MM.1S (cell line): Measurements from ENCODE around the gene MRAS.

ENCODE experiments used
- DNase-seq: peaks from one replicate; pipeline ENCODE4 v3.0.0-alpha.2; 2015
- H2AFZ ChIP-seq: fragments of 300-600 bp; sonication (generic); 2 replicates; pipeline ENCODE4 v1.6.0; 2016; ENCODE audit warnings: antibody characterized with exemption, low read length
- H3F3A ChIP-seq: fragments of 300-600 bp; sonication (generic); 2 replicates; pipeline ENCODE4 v1.6.1; 2016; ENCODE audit warnings: mild to moderate bottlenecking, antibody characterized with exemption, low read length, moderate library complexity, mixed read lengths; ENCODE audit not compliant: insufficient read depth
- H3K27ac ChIP-seq: fragments of 300-600 bp; sonication (generic); 2 replicates; pipeline ENCODE4 v1.5.1; 2016; ENCODE audit warnings: mild to moderate bottlenecking, low read length
- H3K27me3 ChIP-seq: fragments of 300-600 bp; sonication (generic); replicated peaks from 2 replicates; pipeline ENCODE4 v1.6.0; 2016; ENCODE audit warnings: low read length; ENCODE audit not compliant: insufficient read depth
- H3K36me3 ChIP-seq: fragments of 300-600 bp; sonication (generic); replicated peaks from 2 replicates; pipeline ENCODE4 v1.6.1; 2016; ENCODE audit warnings: mild to moderate bottlenecking, low read length, mixed read lengths; ENCODE audit not compliant: insufficient read depth
- H3K4me1 ChIP-seq: fragments of 300-600 bp; sonication (generic); 2 replicates; pipeline ENCODE4 v1.6.1; 2016; ENCODE audit warnings: low read length, mixed read lengths
- H3K4me2 ChIP-seq: fragments of 300-600 bp; sonication (generic); 2 replicates; pipeline ENCODE4 v1.6.0; 2016; ENCODE audit warnings: low read depth, low read length
- H3K4me3 ChIP-seq: fragments of 300-600 bp; sonication (generic); 2 replicates; pipeline ENCODE4 v1.5.1; 2016; ENCODE audit warnings: low read length, mixed read lengths
- H3K79me2 ChIP-seq: fragments of 300-600 bp; sonication (generic); 2 replicates; pipeline ENCODE4 v1.6.1; 2016; ENCODE audit warnings: mixed run types, low read length, mixed read lengths
- H3K9ac ChIP-seq: fragments of 300-600 bp; sonication (generic); 2 replicates; pipeline ENCODE4 v1.6.1; 2016; ENCODE audit warnings: low read length, mixed read lengths
- H3K9me2 ChIP-seq: fragments of 300-600 bp; sonication (generic); replicated peaks from 2 replicates; pipeline ENCODE4 v1.6.1; 2016; ENCODE audit warnings: mild to moderate bottlenecking, low read length, mixed read lengths; ENCODE audit not compliant: insufficient read depth
- H3K9me3 ChIP-seq: fragments of 300-600 bp; sonication (generic); replicated peaks from 2 replicates; pipeline ENCODE4 v1.6.1; 2016; ENCODE audit warnings: mild to moderate bottlenecking, low read length, mixed read lengths; ENCODE audit not compliant: insufficient read depth
- H4K20me1 ChIP-seq: fragments of 300-600 bp; sonication (generic); 2 replicates; pipeline ENCODE4 v1.6.1; 2016; ENCODE audit warnings: mild to moderate bottlenecking, low read length, moderate library complexity, mixed read lengths; ENCODE audit not compliant: insufficient read depth
- CTCF ChIP-seq: fragments of 300-600 bp; sonication (generic); IDR thresholded peaks from 2 replicates; pipeline ENCODE4 v1.5.1; 2016; ENCODE audit warnings: antibody characterized with exemption, low read length, mixed read lengths
- EZH2 ChIP-seq: fragments of 300-600 bp; sonication (generic); optimal IDR thresholded peaks from 2 replicates; pipeline ENCODE3; 2017; ENCODE audit warnings: low read depth, mild to moderate bottlenecking, antibody characterized with exemption, low read length, mixed read lengths
- EZH2phosphoT487 ChIP-seq: fragments of 300-600 bp; sonication (generic); IDR thresholded peaks from 2 replicates; pipeline ENCODE4 v1.6.1; 2018; ENCODE audit warnings: antibody characterized with exemption, low read length

MRAS gene

GRCh38 chr3:138438896-138439295 lies 90.5 kb downstream of the MRAS start:
- no peaks in the 10 kb centered on the region for H4K20me1 ChIP-seq
- no peak overlapping the region for H2AFZ ChIP-seq
- DNase-seq: no peak
- H3K9ac ChIP-seq: no peak overlapping the region
- no peaks in the 10 kb centered on the region for H3K4me1 ChIP-seq
- no peak overlapping the region for H3K4me2 ChIP-seq
- H3K27ac ChIP-seq: no peak overlapping the region
- no peak for TF ChIP-seq EZH2phosphoT487
- no peak overlapping the region for H3K4me3 ChIP-seq
- no peaks in the 10 kb centered on the region for H3K36me3 ChIP-seq
- peaks cover 3% of the 10 kb centered on the region; the same call in 1 of the 2 replicates for H3K27me3 ChIP-seq
- H3F3A ChIP-seq: no peaks in the 10 kb centered on the region
- H3K79me2 ChIP-seq: no peaks in the 10 kb centered on the region
- H3K9me3 ChIP-seq: no peaks in the 10 kb centered on the region
- H3K9me2 ChIP-seq: no peaks in the 10 kb centered on the region

GRCh38 chr3:138439646-138440045 lies 91.3 kb downstream of the MRAS start:
- Histone ChIP-seq H4K20me1 (no peaks in the 10 kb centered on the region), H3K9me3 (no peaks in the 10 kb centered on the region), H3K36me3 (no peaks in the 10 kb centered on the region), H3K9ac (no peak overlapping the region), H3K4me2 (no peak overlapping the region), H3K4me3 (no peak overlapping the region), H3K79me2 (no peaks in the 10 kb centered on the region), H3F3A (no peaks in the 10 kb centered on the region), H2AFZ (no peak overlapping the region), H3K27ac (no peak overlapping the region), H3K4me1 (no peaks in the 10 kb centered on the region), H3K27me3 (no peaks in the 10 kb centered on the region), H3K9me2 (no peaks in the 10 kb centered on the region)
- no peak for DNase-seq
- no peak for TF ChIP-seq EZH2
- TF ChIP-seq EZH2phosphoT487: no peak
- no peak for TF ChIP-seq CTCF

GRCh38 chr3:138440121-138440521 lies 91.7 kb downstream of the MRAS start:
- H4K20me1 ChIP-seq: no peaks in the 10 kb centered on the region
- no peaks in the 10 kb centered on the region for H3K27me3 ChIP-seq
- H3K79me2 ChIP-seq: no peaks in the 10 kb centered on the region
- H3K9ac ChIP-seq: no peak overlapping the region
- H3F3A ChIP-seq: no peaks in the 10 kb centered on the region
- no peaks in the 10 kb centered on the region for H3K36me3 ChIP-seq
- H3K9me2 ChIP-seq: no peaks in the 10 kb centered on the region
- no peak overlapping the region for H2AFZ ChIP-seq
- no peaks in the 10 kb centered on the region for H3K4me1 ChIP-seq
- TF ChIP-seq CTCF (no peak), EZH2 (no peak), EZH2phosphoT487 (no peak)
- H3K27ac ChIP-seq: no peak overlapping the region
- no peaks in the 10 kb centered on the region for H3K9me3 ChIP-seq
- no peak overlapping the region for H3K4me2 ChIP-seq
- no peak overlapping the region for H3K4me3 ChIP-seq
- DNase-seq: no peak

GRCh38 chr3:138440596-138440995 lies 92.2 kb downstream of the MRAS start:
- Histone ChIP-seq H3K9ac (no peak overlapping the region), H2AFZ (no peak overlapping the region), H3K27ac (no peak overlapping the region), H4K20me1 (no peaks in the 10 kb centered on the region), H3K4me2 (no peak overlapping the region), H3F3A (no peaks in the 10 kb centered on the region), H3K79me2 (no peaks in the 10 kb centered on the region), H3K27me3 (no peaks in the 10 kb centered on the region), H3K4me3 (no peak overlapping the region), H3K9me2 (no peaks in the 10 kb centered on the region), H3K9me3 (no peaks in the 10 kb centered on the region), H3K36me3 (no peaks in the 10 kb centered on the region), H3K4me1 (no peaks in the 10 kb centered on the region)
- DNase-seq: no peak
- no peak for TF ChIP-seq EZH2
- no peak for TF ChIP-seq CTCF
- no peak for TF ChIP-seq EZH2phosphoT487
